HepG2 (cell line): Measurements from ENCODE around the gene ACSM2A.

Source experiments
- FOXM1 ChIP-seq: sonication (generic); formaldehyde crosslinking; IDR thresholded peaks from 2 replicates; pipeline ENCODE4 v1.5.0; 2020; ENCODE audit warnings: missing genetic modification reagents
- HMGA1 ChIP-seq: sonication (generic); formaldehyde crosslinking; conservative IDR thresholded peaks from 2 replicates; pipeline ENCODE4 v1.4.0; 2020; ENCODE audit warnings: missing genetic modification reagents
- JDP2 ChIP-seq: sonication (generic); formaldehyde crosslinking; IDR thresholded peaks from 2 replicates; pipeline ENCODE4 v1.8.1; 2022; ENCODE audit warnings: missing genetic modification reagents, borderline replicate concordance
- KMT2B ChIP-seq: IDR thresholded peaks from 2 replicates; pipeline ENCODE4 v1.6.1; 2016; ENCODE audit warnings: missing genetic modification reagents, missing compliant biosample characterization
- SMC3 ChIP-seq: IDR thresholded peaks from 2 replicates; pipeline ENCODE4 v1.6.1; 2011; ENCODE audit warnings: low read length, improper control_type of control experiment

DNA sequence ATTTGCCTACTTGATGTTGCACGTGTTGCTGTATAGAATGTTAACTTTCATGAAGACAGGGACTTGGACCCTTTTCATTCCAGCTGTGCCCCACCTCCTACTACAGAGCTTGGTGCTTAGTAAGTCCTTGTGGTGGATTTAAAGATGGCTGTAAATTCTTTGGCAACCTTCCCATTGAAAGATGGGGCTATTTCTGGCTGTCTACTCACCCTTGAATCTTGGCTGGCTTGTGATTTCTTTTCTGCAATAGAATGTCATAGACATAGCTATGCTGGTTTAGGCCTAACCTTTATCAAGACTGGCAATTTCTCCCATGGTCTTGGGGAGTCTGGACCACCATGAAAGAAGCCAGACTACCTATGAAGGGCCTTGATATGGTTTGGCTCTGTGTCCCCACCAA lies 59.0 kb downstream of the ACSM2A start:
- TF ChIP-seq SMC3, result no peak
- no peak for TF ChIP-seq FOXM1 (CRISPR knock-in tag)
- no peak for TF ChIP-seq HMGA1 (CRISPR knock-in tag)
- no peak for TF ChIP-seq JDP2 (CRISPR knock-in tag)
- TF ChIP-seq KMT2B (CRISPR knock-in tag), result no peak
